WTC11 (cell line): ENCODE measurements around the gene PALD1. TPM values are rescaled to one million over a fixed set of nuclear protein-coding genes. Genes with fewer than 3 reads are reported as not detected.

Experiments
- ATAC-seq: fragments of 200-7000 bp; cut with Tn5 transposase; 2 replicates; pipeline ENCODE4 v1.10.0; 2021; ENCODE audit warnings: mild to moderate bottlenecking, moderate library complexity
- CTCF ChIA-PET: fragments of 300-600 bp; sonication (Branson Sonifier 250); formaldehyde crosslinking; loops from one replicate; lab custom pipeline; 2021; ENCODE audit warnings: antibody characterized with exemption; lab: Charles Lee
- POLR2A ChIA-PET: fragments of 350-600 bp; sonication (Branson Sonifier 250); formaldehyde crosslinking; loops from one replicate; lab custom pipeline; 2021; ENCODE audit warnings: antibody characterized with exemption; lab: Charles Lee
- DNase-seq: peaks from one replicate; pipeline ENCODE4 v3.0.0; 2021; ENCODE audit warnings: low spot score
- H3K27ac Mint-ChIP-seq: 2 replicates; pipeline ENCODE4 v1.8.0; 2021; ENCODE audit warnings: mixed read lengths
- H3K27me3 Mint-ChIP-seq: 2 replicates; pipeline ENCODE4 v1.8.0; 2021; ENCODE audit warnings: low read depth, mild to moderate bottlenecking, moderate library complexity, mixed read lengths
- H3K36me3 Mint-ChIP-seq: 2 replicates; pipeline ENCODE4 v1.8.0; 2021; ENCODE audit warnings: mixed read lengths
- H3K4me1 Mint-ChIP-seq: 2 replicates; pipeline ENCODE4 v1.8.0; 2022; ENCODE audit warnings: mixed read lengths
- H3K4me3 Mint-ChIP-seq: 2 replicates; pipeline ENCODE4 v1.8.0; 2021; ENCODE audit warnings: mild to moderate bottlenecking, moderate library complexity, mixed read lengths
- H3K9me3 Mint-ChIP-seq: 2 replicates; pipeline ENCODE4 v1.8.0; 2021; ENCODE audit warnings: mixed read lengths
- CREM ChIP-seq: sonication (generic); formaldehyde crosslinking; IDR thresholded peaks from 2 replicates; pipeline ENCODE4 v1.8.1; 2022; ENCODE audit warnings: mild to moderate bottlenecking, missing genetic modification reagents, moderate library complexity
- EMX1 ChIP-seq: fragments of 250-450 bp; sonication (Bioruptor Pico); IDR thresholded peaks from 2 replicates; pipeline ENCODE4 v1.8.0; 2021; ENCODE audit warnings: mild to moderate bottlenecking
- ETV6 ChIP-seq: sonication (generic); formaldehyde crosslinking; IDR thresholded peaks from 2 replicates; pipeline ENCODE4 v1.8.1; 2022; ENCODE audit warnings: mild to moderate bottlenecking, missing genetic modification reagents
- HMGA2 ChIP-seq: fragments of 250-450 bp; sonication (Bioruptor Pico); IDR thresholded peaks from 2 replicates; pipeline ENCODE4 v1.4.0; 2021; ENCODE audit warnings: mild to moderate bottlenecking, moderate library complexity
- MYBL2 ChIP-seq: sonication (generic); formaldehyde crosslinking; IDR thresholded peaks from 2 replicates; pipeline ENCODE4 v1.8.1; 2023; ENCODE audit warnings: mild to moderate bottlenecking, moderate library complexity, missing genetic modification reagents
- NFATC4 ChIP-seq: fragments of 250-450 bp; sonication (Bioruptor Pico); IDR thresholded peaks from 2 replicates; pipeline ENCODE4 v1.9.0; 2021; ENCODE audit warnings: mild to moderate bottlenecking
- NFE2L1 ChIP-seq: sonication (generic); formaldehyde crosslinking; IDR thresholded peaks from 2 replicates; pipeline ENCODE4 v1.8.1; 2023; ENCODE audit warnings: missing genetic modification reagents
- PRRX2 ChIP-seq: fragments of 250-450 bp; sonication (Bioruptor Pico); IDR thresholded peaks from 2 replicates; pipeline ENCODE4 v1.8.0; 2021; ENCODE audit warnings: mild to moderate bottlenecking
- RELA ChIP-seq: sonication (generic); formaldehyde crosslinking; IDR thresholded peaks from 2 replicates; pipeline ENCODE4 v1.8.1; 2022; ENCODE audit warnings: missing genetic modification reagents, mild to moderate bottlenecking, borderline replicate concordance
- SMAD4 ChIP-seq: sonication (generic); formaldehyde crosslinking; IDR thresholded peaks from 2 replicates; pipeline ENCODE4 v1.8.0; 2022; ENCODE audit warnings: mild to moderate bottlenecking, missing genetic modification reagents
- SOX15 ChIP-seq: fragments of 250-450 bp; sonication (Bioruptor Pico); IDR thresholded peaks from 2 replicates; pipeline ENCODE4 v1.9.0; 2021; ENCODE audit warnings: mild to moderate bottlenecking
- TCF7 ChIP-seq: sonication (generic); formaldehyde crosslinking; IDR thresholded peaks from 2 replicates; pipeline ENCODE4 v1.8.0; 2022; ENCODE audit warnings: mild to moderate bottlenecking, low read depth, missing genetic modification reagents, moderate library complexity
- ZNF396 ChIP-seq: fragments of 250-450 bp; sonication (Bioruptor Pico); IDR thresholded peaks from 2 replicates; pipeline ENCODE4 v1.8.0; 2021; ENCODE audit warnings: mild to moderate bottlenecking, moderate library complexity, borderline replicate concordance
- total RNA-seq: library from RNA; stranded (reverse); gene quantifications from 3 replicates; pipeline ENCODE4 v1.2.3, GENCODE V29; 2021
- TF ChIP-seq, protein P1 (sequence below): fragments of 250-450 bp; sonication (Bioruptor Pico); IDR thresholded peaks from 2 replicates; pipeline ENCODE4 v1.8.0; 2021; ENCODE audit warnings: mild to moderate bottlenecking
- TF ChIP-seq, protein P2 (sequence below): sonication (generic); formaldehyde crosslinking; IDR thresholded peaks from 2 replicates; pipeline ENCODE4 v1.8.0; 2022; ENCODE audit warnings: mild to moderate bottlenecking, missing genetic modification reagents
- TF ChIP-seq, protein P3 (sequence below): sonication (generic); formaldehyde crosslinking; IDR thresholded peaks from 2 replicates; pipeline ENCODE4 v1.8.0; 2023; ENCODE audit warnings: mild to moderate bottlenecking, missing genetic modification reagents
- TF ChIP-seq, protein P4 (sequence below): sonication (generic); formaldehyde crosslinking; IDR thresholded peaks from 2 replicates; pipeline ENCODE4 v1.8.0; 2022; ENCODE audit warnings: mild to moderate bottlenecking, missing genetic modification reagents
- TF ChIP-seq, protein P5 (sequence below): sonication (generic); formaldehyde crosslinking; IDR thresholded peaks from 2 replicates; pipeline ENCODE4 v1.8.1; 2022; ENCODE audit warnings: mild to moderate bottlenecking, missing genetic modification reagents, moderate library complexity, borderline replicate concordance
- TF ChIP-seq, protein P6 (sequence below): fragments of 250-450 bp; sonication (Bioruptor Pico); IDR thresholded peaks from 2 replicates; pipeline ENCODE4 v1.9.0; 2021; ENCODE audit warnings: mild to moderate bottlenecking

The PALD1 gene
- total RNA-seq, 1 experiment from 2014 or later: 43.6 TPM

DNA sequence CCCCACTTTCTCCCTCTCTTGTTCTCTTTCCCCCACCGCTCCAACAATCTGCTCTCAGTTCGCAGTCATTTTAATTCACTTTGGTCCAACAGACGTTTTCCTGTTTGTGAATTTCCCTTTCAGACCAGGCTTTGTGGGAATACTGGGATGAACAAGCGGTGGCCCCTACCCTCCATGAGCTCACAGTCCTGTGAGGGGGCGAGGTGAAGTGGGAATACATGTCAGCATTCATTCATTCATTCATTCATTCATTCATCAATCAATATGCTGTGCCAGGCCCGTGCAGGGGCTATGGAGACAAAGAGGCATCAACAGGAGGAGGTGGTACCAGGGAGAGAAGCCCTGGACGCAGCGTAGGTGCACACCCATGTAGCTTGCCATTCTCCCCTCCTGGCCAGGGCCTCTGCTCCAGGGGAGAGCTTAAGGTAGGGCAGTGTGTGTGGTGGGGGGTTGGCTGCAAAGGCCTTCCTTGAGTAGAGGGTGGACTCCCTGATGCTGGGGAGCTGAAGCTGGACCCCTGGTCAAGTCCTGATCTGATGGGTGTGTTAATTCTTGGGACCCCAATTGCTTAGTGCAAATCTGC, 107.9 kb downstream of the PALD1 start:
- ATAC-seq (no peak), DNase-seq (no peak)
- no peak for TF ChIP-seq CREM (CRISPR knock-in tag)
- TF ChIP-seq NFATC4: no peak
- no peak for TF ChIP-seq ZNF396 (CRISPR knock-in tag)
- no peak for TF ChIP-seq PRRX2 (CRISPR knock-in tag)
- TF ChIP-seq EMX1 (CRISPR knock-in tag): no peak
- TF ChIP-seq, protein P1, sequence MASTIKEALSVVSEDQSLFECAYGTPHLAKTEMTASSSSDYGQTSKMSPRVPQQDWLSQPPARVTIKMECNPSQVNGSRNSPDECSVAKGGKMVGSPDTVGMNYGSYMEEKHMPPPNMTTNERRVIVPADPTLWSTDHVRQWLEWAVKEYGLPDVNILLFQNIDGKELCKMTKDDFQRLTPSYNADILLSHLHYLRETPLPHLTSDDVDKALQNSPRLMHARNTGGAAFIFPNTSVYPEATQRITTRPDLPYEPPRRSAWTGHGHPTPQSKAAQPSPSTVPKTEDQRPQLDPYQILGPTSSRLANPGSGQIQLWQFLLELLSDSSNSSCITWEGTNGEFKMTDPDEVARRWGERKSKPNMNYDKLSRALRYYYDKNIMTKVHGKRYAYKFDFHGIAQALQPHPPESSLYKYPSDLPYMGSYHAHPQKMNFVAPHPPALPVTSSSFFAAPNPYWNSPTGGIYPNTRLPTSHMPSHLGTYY (CRISPR knock-in tag): no peak
- TF ChIP-seq, protein P2, sequence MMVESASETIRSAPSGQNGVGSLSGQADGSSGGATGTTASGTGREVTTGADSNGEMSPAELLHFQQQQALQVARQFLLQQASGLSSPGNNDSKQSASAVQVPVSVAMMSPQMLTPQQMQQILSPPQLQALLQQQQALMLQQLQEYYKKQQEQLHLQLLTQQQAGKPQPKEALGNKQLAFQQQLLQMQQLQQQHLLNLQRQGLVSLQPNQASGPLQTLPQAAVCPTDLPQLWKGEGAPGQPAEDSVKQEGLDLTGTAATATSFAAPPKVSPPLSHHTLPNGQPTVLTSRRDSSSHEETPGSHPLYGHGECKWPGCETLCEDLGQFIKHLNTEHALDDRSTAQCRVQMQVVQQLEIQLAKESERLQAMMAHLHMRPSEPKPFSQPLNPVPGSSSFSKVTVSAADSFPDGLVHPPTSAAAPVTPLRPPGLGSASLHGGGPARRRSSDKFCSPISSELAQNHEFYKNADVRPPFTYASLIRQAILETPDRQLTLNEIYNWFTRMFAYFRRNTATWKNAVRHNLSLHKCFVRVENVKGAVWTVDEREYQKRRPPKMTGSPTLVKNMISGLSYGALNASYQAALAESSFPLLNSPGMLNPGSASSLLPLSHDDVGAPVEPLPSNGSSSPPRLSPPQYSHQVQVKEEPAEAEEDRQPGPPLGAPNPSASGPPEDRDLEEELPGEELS (CRISPR knock-in tag): no peak
- TF ChIP-seq, protein P3, sequence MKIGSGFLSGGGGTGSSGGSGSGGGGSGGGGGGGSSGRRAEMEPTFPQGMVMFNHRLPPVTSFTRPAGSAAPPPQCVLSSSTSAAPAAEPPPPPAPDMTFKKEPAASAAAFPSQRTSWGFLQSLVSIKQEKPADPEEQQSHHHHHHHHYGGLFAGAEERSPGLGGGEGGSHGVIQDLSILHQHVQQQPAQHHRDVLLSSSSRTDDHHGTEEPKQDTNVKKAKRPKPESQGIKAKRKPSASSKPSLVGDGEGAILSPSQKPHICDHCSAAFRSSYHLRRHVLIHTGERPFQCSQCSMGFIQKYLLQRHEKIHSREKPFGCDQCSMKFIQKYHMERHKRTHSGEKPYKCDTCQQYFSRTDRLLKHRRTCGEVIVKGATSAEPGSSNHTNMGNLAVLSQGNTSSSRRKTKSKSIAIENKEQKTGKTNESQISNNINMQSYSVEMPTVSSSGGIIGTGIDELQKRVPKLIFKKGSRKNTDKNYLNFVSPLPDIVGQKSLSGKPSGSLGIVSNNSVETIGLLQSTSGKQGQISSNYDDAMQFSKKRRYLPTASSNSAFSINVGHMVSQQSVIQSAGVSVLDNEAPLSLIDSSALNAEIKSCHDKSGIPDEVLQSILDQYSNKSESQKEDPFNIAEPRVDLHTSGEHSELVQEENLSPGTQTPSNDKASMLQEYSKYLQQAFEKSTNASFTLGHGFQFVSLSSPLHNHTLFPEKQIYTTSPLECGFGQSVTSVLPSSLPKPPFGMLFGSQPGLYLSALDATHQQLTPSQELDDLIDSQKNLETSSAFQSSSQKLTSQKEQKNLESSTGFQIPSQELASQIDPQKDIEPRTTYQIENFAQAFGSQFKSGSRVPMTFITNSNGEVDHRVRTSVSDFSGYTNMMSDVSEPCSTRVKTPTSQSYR (CRISPR knock-in tag): no peak
- TF ChIP-seq NFE2L1 (CRISPR knock-in tag): no peak
- no peak for TF ChIP-seq ETV6
- TF ChIP-seq, protein P4, sequence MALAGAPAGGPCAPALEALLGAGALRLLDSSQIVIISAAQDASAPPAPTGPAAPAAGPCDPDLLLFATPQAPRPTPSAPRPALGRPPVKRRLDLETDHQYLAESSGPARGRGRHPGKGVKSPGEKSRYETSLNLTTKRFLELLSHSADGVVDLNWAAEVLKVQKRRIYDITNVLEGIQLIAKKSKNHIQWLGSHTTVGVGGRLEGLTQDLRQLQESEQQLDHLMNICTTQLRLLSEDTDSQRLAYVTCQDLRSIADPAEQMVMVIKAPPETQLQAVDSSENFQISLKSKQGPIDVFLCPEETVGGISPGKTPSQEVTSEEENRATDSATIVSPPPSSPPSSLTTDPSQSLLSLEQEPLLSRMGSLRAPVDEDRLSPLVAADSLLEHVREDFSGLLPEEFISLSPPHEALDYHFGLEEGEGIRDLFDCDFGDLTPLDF (CRISPR knock-in tag): no peak
- no peak for TF ChIP-seq TCF7
- TF ChIP-seq RELA (CRISPR knock-in tag): no peak
- TF ChIP-seq SMAD4 (CRISPR knock-in tag): no peak
- no peak for TF ChIP-seq SOX15 (CRISPR knock-in tag)
- TF ChIP-seq, protein P5, sequence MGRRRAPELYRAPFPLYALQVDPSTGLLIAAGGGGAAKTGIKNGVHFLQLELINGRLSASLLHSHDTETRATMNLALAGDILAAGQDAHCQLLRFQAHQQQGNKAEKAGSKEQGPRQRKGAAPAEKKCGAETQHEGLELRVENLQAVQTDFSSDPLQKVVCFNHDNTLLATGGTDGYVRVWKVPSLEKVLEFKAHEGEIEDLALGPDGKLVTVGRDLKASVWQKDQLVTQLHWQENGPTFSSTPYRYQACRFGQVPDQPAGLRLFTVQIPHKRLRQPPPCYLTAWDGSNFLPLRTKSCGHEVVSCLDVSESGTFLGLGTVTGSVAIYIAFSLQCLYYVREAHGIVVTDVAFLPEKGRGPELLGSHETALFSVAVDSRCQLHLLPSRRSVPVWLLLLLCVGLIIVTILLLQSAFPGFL (CRISPR knock-in tag): no peak
- no peak for TF ChIP-seq MYBL2 (CRISPR knock-in tag)
- no peak for TF ChIP-seq HMGA2 (CRISPR knock-in tag)
- TF ChIP-seq, protein P6, sequence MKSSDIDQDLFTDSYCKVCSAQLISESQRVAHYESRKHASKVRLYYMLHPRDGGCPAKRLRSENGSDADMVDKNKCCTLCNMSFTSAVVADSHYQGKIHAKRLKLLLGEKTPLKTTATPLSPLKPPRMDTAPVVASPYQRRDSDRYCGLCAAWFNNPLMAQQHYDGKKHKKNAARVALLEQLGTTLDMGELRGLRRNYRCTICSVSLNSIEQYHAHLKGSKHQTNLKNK (CRISPR knock-in tag): no peak
- POLR2A ChIA-PET: interaction anchor here (0.7 kb wide), 1 partner anchor 104 kb away, joined by 3 read pairs; no protein-coding TSS in a partner anchor
- Mint-ChIP-seq H3K4me1 (peaks cover 25% of the 10 kb centered on the region), H3K27ac (no peak overlapping the region), H3K27me3 (no peaks in the 10 kb centered on the region; the same call in 1 of the 2 replicates), H3K9me3 (no peaks in the 10 kb centered on the region), H3K4me3 (no peak overlapping the region), H3K36me3 (no peaks in the 10 kb centered on the region)
- CTCF ChIA-PET: interaction anchor here (0.9 to 2.6 kb wide), 5 partner anchors 11 to 317 kb away, joined by 3 to 23 read pairs (median 3); no protein-coding TSS in a partner anchor
